HG02759 (cell line): ENCODE measurements around the gene AGPAT2.

ENCODE experiments used
- ATAC-seq: cut with Tn5 transposase; IDR thresholded peaks from one replicate; pipeline ENCODE4 v1.9.1; 2021; ENCODE audit warnings: mild to moderate bottlenecking, moderate library complexity; ENCODE audit not compliant: unreplicated experiment

Gene AGPAT2

GRCh38 chr9:136665111-136665703 is 22.1 kb downstream of the AGPAT2 start:
- no peak for ATAC-seq

GRCh38 chr9:136664000-136664915 is 23.0 kb downstream of the AGPAT2 start:
- ATAC-seq: no peak

GRCh38 chr9:136662656-136663581 is 24.3 kb downstream of the AGPAT2 start, which contains the start of gene EGFL7:
Gene EGFL7 (plus strand): TSS chr9:136662916. CDS start chr9:136668283, 5,367 bp downstream.
- ATAC-seq: no peak

DNA sequence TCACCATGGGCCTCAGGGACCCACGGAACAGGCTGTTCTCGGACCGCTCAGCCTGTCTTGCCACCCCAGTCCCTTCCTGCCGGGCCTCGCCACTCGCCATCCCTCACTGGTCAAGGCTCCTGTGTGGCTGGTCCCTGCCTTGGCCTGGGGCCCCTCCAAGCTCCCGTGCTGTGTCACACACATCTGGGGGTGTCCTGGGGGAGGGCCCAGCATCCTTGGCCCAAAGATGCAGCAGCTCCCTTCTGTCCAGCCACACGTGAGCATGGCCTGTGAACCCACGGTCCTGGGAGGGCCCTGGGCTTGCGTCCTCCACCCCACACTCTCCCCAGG is 25.0 kb downstream of the AGPAT2 start:
- no peak for ATAC-seq

GRCh38 chr9:136661641-136662325 is 25.5 kb downstream of the AGPAT2 start:
- ATAC-seq: no peak

GRCh38 chr9:136660971-136661550 is 26.2 kb downstream of the AGPAT2 start:
- no peak for ATAC-seq

- ATAC-seq: no peak
These were observed 27.1 kb downstream of the AGPAT2 start for GRCh38 chr9:136659861-136660784.

DNA sequence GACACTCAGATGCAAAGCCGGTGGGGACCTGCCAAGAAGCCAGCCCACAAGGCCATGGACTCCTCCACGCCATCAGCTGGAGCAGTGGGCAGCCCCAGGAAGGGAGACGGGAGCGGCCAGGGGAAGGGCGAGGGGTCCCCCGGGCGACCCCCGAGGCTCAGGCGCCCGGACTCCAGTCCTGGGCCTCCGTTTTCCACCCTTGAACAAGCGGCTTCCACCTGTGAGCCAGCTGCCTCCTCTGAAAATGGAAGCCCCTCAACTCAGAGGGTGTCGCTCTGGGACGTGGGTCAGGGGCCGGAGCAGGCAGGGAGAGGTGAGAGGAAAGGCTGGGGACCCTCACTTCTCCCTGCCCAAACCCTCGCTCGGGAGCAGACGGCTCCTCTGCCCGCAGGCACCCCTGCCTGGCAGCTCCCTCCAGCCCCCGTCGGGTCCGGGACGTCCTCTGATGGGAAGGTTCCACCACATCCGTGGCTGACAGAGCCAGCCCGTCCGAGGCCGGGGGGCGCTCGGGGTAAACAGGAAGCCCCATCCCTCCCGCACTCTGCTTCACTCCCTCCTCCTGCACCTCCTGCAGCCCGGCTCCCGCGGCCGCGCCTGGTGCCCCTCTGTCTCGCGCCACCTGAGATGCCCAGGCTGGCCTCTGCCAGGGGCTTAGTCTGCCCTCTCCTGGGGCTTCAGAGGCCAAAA is 28.3 kb downstream of the AGPAT2 start:
- ATAC-seq: no peak

- ATAC-seq: no peak
These were observed 29.0 kb downstream of the AGPAT2 start for GRCh38 chr9:136657974-136658848.

DNA sequence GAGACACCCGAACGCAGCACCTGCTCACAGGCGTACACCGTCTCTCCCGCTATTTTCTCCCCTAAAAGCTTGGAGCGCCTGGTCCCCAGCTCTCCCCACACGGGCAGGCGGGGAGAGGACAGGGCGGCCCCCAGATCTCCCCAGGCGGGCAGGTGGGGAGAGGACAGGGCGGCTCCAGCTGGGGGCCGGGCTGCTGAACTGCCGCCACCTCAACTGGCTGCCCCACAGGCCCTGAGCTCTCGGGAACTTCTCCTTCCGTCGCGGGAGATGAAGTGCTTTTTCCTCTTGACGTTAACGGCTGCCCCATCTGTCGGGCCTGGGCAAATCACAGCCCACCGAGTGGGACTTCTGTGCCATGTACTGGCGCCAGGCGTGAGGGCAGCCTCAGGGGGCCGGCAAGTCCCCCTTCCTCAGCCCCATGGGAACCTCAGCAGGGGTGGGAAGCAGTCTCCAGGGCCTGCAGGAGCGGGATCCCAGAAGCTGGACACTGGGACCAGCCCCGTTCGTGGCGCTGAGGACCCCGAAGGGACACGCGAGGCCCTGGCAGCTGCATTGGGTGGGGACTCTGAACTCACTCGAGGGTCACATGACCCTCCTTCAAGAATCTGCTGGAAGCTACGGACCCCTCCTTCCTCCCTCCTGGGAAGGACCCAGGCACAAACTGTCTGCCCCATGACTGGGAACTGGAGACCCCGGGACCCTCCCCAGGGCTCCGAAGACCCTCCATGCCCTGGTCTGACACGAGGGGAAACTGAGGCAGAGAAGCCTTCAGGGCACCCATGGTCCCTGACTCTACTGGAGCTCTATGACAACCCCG is 30.3 kb downstream of the AGPAT2 start:
- no peak for ATAC-seq

DNA sequence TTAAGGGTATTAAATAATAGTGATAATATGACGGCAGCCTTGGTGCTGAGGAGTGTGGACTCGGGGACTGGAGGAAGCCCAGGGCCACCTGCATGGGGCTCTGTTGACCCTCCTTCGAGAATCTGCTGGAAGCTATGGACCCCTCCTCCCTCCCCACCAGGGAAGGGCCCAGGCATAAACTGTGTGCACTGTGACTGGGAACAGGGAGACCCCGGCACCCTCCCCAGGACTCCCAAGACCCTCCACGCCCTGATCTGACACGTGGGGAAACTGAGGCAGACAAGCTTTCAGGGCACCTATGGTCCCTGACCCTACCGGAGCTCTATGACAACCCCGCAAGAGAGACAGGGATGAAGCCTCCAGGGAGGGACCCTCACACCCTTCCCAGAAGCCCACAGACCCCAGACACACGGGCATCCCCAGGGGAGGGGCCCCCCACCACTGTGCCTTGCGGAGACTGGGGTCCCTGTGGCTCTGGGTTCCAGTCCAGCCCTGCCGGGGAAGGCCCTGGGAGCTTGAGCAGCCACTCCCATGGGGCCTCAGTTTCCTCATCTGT is 31.0 kb downstream of the AGPAT2 start:
- no peak for ATAC-seq

GRCh38 chr9:136655536-136656182 is 31.6 kb downstream of the AGPAT2 start:
- ATAC-seq: no peak

DNA sequence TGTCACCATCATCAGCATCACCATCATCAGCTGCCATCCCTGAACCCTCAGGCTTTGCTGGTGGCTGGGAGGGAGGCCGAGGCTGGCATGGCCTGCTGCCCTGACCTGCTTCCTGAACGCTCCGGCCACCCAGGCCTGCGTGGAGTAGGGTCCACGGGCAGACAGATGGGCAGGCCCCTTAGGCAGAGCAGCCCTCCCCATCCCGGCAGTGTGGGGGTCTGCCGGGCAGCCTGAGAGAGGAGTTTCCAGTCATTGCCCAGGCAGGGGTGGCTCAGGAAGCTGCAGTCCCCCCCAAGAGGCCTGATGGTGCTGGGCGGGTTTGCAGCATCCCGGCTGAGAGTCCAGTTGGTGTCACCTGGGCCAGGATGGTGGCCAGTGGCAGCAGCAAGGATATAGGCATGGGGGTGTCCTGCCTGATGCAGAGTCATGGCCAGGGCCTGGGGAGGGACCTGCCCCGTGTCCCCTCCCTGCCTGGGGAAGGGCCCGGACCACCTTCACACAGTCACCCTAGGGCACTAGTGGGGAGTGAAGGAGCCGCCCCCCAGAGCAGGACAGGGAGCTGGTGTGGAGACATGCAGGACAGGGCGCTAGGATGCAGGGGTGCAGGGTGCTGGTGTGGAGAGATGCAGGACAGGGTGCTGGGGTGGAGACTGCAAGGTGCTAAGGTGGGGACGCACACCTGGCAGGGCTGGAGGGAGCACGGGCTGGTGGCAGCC is 32.3 kb downstream of the AGPAT2 start:
- ATAC-seq: no peak

- no peak for ATAC-seq
These were observed 33.8 kb downstream of the AGPAT2 start for GRCh38 chr9:136653323-136654079.

GRCh38 chr9:136651860-136652259 is 35.4 kb downstream of the AGPAT2 start:
- no peak for ATAC-seq
